Endodermal cell (in vitro differentiated cells): ENCODE data around the gene DDX49. TPM values are rescaled to one million over a fixed set of nuclear protein-coding genes. Genes with fewer than 3 reads are reported as not detected.

Experiments
- DNase-seq: peaks from one replicate; pipeline ENCODE4 v3.0.0-alpha.2; 2017
- H3K27ac ChIP-seq: 2 replicates; pipeline ENCODE4 v1.5.1; 2013; ENCODE audit warnings: mild to moderate bottlenecking, low read depth, low read length, moderate library complexity
- H3K27me3 ChIP-seq: 2 replicates; pipeline ENCODE4 v1.6.1; 2013; ENCODE audit warnings: mild to moderate bottlenecking, low read length, moderate library complexity; ENCODE audit not compliant: insufficient read depth, control insufficient read depth, poor library complexity, severe bottlenecking
- H3K36me3 ChIP-seq: 2 replicates; pipeline ENCODE4 v1.7.0; 2013; ENCODE audit warnings: mild to moderate bottlenecking, low read length, moderate library complexity; ENCODE audit not compliant: control insufficient read depth, insufficient read depth
- H3K4me1 ChIP-seq: one replicate; pipeline ENCODE4 v1.7.0; 2013; ENCODE audit warnings: low read length; ENCODE audit not compliant: control insufficient read depth, insufficient read depth
- H3K4me3 ChIP-seq: 2 replicates; pipeline ENCODE4 v1.5.1; 2013; ENCODE audit warnings: mild to moderate bottlenecking, low read length, moderate library complexity
- H3K9ac ChIP-seq: 2 replicates; pipeline ENCODE4 v1.6.1; 2013; ENCODE audit warnings: mild to moderate bottlenecking, low read length, moderate library complexity; ENCODE audit not compliant: poor library complexity, severe bottlenecking; ENCODE audit errors: extremely low read depth
- H3K9me3 ChIP-seq: 2 replicates; pipeline ENCODE4 v1.6.1; 2013; ENCODE audit warnings: mild to moderate bottlenecking, low read length, moderate library complexity; ENCODE audit not compliant: control insufficient read depth
- H3K27ac Mint-ChIP-seq: 2 replicates; pipeline ENCODE4 v1.8.0; 2020; ENCODE audit warnings: mixed read lengths
- H3K27me3 Mint-ChIP-seq: 2 replicates; pipeline ENCODE4 v1.8.0; 2021; ENCODE audit warnings: mild to moderate bottlenecking, mixed read lengths; ENCODE audit not compliant: insufficient read depth
- H3K36me3 Mint-ChIP-seq: 2 replicates; pipeline ENCODE4 v1.8.0; 2020; ENCODE audit warnings: low read depth, mixed read lengths
- H3K4me1 Mint-ChIP-seq: 2 replicates; pipeline ENCODE4 v1.8.0; 2020; ENCODE audit warnings: mixed read lengths
- H3K4me3 Mint-ChIP-seq: 2 replicates; pipeline ENCODE4 v1.8.0; 2020; ENCODE audit warnings: mild to moderate bottlenecking, moderate library complexity, mixed read lengths
- H3K9me3 Mint-ChIP-seq: 2 replicates; pipeline ENCODE4 v1.8.0; 2020; ENCODE audit warnings: mild to moderate bottlenecking, mixed read lengths
- WGBS, 2 experiments: methylation state at CpG; one replicate each; pipeline versions ENCODE4 v1.1.5 to v1.1.7; 2013; ENCODE audit warnings: missing lambda C conversion rate in 2 of 2, mixed read lengths in 1 of 2; ENCODE audit not compliant: insufficient coverage in 1 of 2, insufficient read length in 1 of 2; 5-methylcytosine and 5-hydroxymethylcytosine counted together
- total RNA-seq, 2 donors: library from RNA; stranded (reverse); fragmentation: NEBNext Ultra II Directional in 1 of 2; extraction: Animal tissue kit (Norgen Biotek cat#: 25700) in 1 of 2; gene quantifications; 2 replicates in 1 of 2; 3 replicates in 1 of 2; pipeline ENCODE4 v1.2.1, GENCODE V29; 2021
- TF ChIP-seq, protein P1 (sequence below): fragments of 200-600 bp; sonication (generic); conservative IDR thresholded peaks from 2 replicates; pipeline ENCODE4 v1.5.0; 2021; ENCODE audit warnings: antibody characterized with exemption, mild to moderate bottlenecking

The DDX49 gene
- total RNA-seq, 2 donors from 2014 or later = 30.4 to 37.9 TPM

GRCh38 chr19:18932216-18932841 is 12.8 kb downstream of the DDX49 start:
- 13 to 22% methylated on average over 14 to 33 of the region's 37 CpGs for WGBS, 2 experiments
- no peaks in the 10 kb centered on the region for H3K9me3 ChIP-seq
- peaks cover 18% of the 10 kb centered on the region for H3K27me3 Mint-ChIP-seq
- H3K4me1 Mint-ChIP-seq = no peaks in the 10 kb centered on the region
- H3K36me3 ChIP-seq = peaks cover 25% of the 10 kb centered on the region
- peak overlapping the region; percentile 54 for H3K4me3 Mint-ChIP-seq
- peaks cover 18% of the 10 kb centered on the region for H3K36me3 Mint-ChIP-seq
- H3K27ac Mint-ChIP-seq = peak overlapping the region; percentile 92
- no peak overlapping the region for H3K27ac ChIP-seq
- H3K4me1 ChIP-seq = no peaks in the 10 kb centered on the region
- peak; percentile 99 for DNase-seq
- H3K9me3 Mint-ChIP-seq = no peaks in the 10 kb centered on the region
- TF ChIP-seq, protein P1, sequence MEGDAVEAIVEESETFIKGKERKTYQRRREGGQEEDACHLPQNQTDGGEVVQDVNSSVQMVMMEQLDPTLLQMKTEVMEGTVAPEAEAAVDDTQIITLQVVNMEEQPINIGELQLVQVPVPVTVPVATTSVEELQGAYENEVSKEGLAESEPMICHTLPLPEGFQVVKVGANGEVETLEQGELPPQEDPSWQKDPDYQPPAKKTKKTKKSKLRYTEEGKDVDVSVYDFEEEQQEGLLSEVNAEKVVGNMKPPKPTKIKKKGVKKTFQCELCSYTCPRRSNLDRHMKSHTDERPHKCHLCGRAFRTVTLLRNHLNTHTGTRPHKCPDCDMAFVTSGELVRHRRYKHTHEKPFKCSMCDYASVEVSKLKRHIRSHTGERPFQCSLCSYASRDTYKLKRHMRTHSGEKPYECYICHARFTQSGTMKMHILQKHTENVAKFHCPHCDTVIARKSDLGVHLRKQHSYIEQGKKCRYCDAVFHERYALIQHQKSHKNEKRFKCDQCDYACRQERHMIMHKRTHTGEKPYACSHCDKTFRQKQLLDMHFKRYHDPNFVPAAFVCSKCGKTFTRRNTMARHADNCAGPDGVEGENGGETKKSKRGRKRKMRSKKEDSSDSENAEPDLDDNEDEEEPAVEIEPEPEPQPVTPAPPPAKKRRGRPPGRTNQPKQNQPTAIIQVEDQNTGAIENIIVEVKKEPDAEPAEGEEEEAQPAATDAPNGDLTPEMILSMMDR = no peak
- H3K27me3 ChIP-seq = peaks cover 4% of the 10 kb centered on the region
- H3K4me3 ChIP-seq = no peak overlapping the region
- no peak overlapping the region for H3K9ac ChIP-seq

- H3K4me3 ChIP-seq = no peak overlapping the region
- Mint-ChIP-seq H3K36me3 (peaks cover 23% of the 10 kb centered on the region), H3K27me3 (peaks cover 18% of the 10 kb centered on the region), H3K9me3 (no peaks in the 10 kb centered on the region), H3K27ac (no peak overlapping the region), H3K4me3 (no peak overlapping the region), H3K4me1 (no peaks in the 10 kb centered on the region)
- H3K27me3 ChIP-seq = peaks cover 4% of the 10 kb centered on the region
- DNase-seq = no peak
- TF ChIP-seq, protein P1 = no peak
- WGBS, 2 experiments = 80 to 84% methylated on average over 8 to 13 of the region's 13 CpGs
- no peak overlapping the region for H3K9ac ChIP-seq
- H3K27ac ChIP-seq = no peak overlapping the region
- no peaks in the 10 kb centered on the region for H3K9me3 ChIP-seq
- no peaks in the 10 kb centered on the region for H3K4me1 ChIP-seq
- peaks cover 16% of the 10 kb centered on the region for H3K36me3 ChIP-seq
These were observed 13.8 kb downstream of the DDX49 start for GRCh38 chr19:18933297-18933696.

DNA sequence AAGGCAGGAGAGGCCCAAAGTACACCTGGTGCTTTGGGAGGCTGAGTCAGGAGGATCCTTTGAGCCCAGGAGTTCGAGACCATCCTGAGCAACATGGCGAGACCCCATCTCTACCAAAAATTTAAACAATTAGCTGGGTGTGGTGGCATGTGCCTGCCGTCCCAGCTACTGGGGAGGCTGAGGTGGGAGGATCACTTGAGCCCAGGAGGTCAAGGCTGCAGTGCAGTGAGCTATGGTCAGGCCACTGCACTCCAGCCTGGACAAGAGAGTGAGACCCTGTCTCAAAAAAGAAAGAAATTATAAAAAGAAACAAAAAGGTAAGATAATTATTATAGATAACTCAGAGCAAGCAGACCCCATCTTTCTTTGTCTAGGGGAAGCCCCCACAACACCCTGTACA is 19.6 kb downstream of the DDX49 start:
- Mint-ChIP-seq H3K9me3 (no peaks in the 10 kb centered on the region), H3K4me3 (peak overlapping the region; percentile 75), H3K27me3 (peaks cover 46% of the 10 kb centered on the region), H3K4me1 (peaks cover 7% of the 10 kb centered on the region), H3K27ac (no peak overlapping the region), H3K36me3 (peaks cover 20% of the 10 kb centered on the region)
- 70 to 98% methylated on average over 1 to 3 of the region's 3 CpGs for WGBS, 2 experiments
- DNase-seq = no peak
- Histone ChIP-seq H3K9me3 (no peaks in the 10 kb centered on the region), H3K4me3 (no peak overlapping the region), H3K27ac (no peak overlapping the region), H3K9ac (no peak overlapping the region), H3K4me1 (no peaks in the 10 kb centered on the region), H3K27me3 (peaks cover 15% of the 10 kb centered on the region), H3K36me3 (peaks cover 2% of the 10 kb centered on the region)
- TF ChIP-seq, protein P1 = no peak
